Activated CD8-positive, alpha-beta T cell treated with anti-CD3 and anti-CD28 coated beads, Interleukin-2, amount 10 ng/mL, durations not matched to agents 7 days and 5 days (primary cell): Measurements from ENCODE around the gene NFIA. TPM values are rescaled to one million over a fixed set of nuclear protein-coding genes. Genes with fewer than 3 reads are reported as not detected.
"Not testable (repeated sequence)": the region's sequence is repeated elsewhere in the genome, so short reads cannot be mapped to it uniquely, and the experiment has no call there.

Source experiments
- ATAC-seq: fragments of 150-1000 bp; cut with Tn5 transposase; one replicate; pipeline ENCODE4 v1.10.0; 2021; ENCODE audit warnings: moderate library complexity
- CTCF ChIA-PET: fragments of 350-600 bp; sonication (Branson Sonifier 250); formaldehyde crosslinking; loops from one replicate; lab custom pipeline; 2021; ENCODE audit warnings: antibody characterized with exemption; lab: Charles Lee
- POLR2A ChIA-PET: fragments of 350-600 bp; sonication (Branson Sonifier 250); formaldehyde crosslinking; loops from one replicate; lab custom pipeline; 2021; ENCODE audit warnings: antibody characterized with exemption; lab: Charles Lee
- DNase-seq: peaks from one replicate; pipeline ENCODE4 v3.0.0-alpha.2; 2020
- H3K27ac Mint-ChIP-seq: one replicate; pipeline ENCODE4 v1.8.0; 2021; ENCODE audit warnings: mild to moderate bottlenecking, mixed read lengths
- H3K27me3 Mint-ChIP-seq: one replicate; pipeline ENCODE4 v1.8.0; 2021; ENCODE audit warnings: low read depth, mixed read lengths
- H3K36me3 Mint-ChIP-seq: one replicate; pipeline ENCODE4 v1.8.0; 2021; ENCODE audit warnings: low read depth, mixed read lengths
- H3K4me1 Mint-ChIP-seq: one replicate; pipeline ENCODE4 v1.8.0; 2021; ENCODE audit warnings: low read depth, mixed read lengths
- H3K4me3 Mint-ChIP-seq: one replicate; pipeline ENCODE4 v1.8.0; 2021; ENCODE audit warnings: mild to moderate bottlenecking, mixed read lengths
- H3K9me3 Mint-ChIP-seq: one replicate; pipeline ENCODE4 v1.8.0; 2022; ENCODE audit warnings: mixed read lengths; ENCODE audit not compliant: insufficient read depth
- total RNA-seq, 2 experiments: library from RNA; stranded (reverse); gene quantifications; one replicate each; pipeline ENCODE4 v1.2.3, GENCODE V29; 2021

Gene NFIA
- total RNA-seq, 2 experiments from 2014 or later: 0.66 to 0.78 TPM

- Mint-ChIP-seq H3K27me3 (peaks cover 21% of the 10 kb centered on the region), H3K27ac (no peak overlapping the region), H3K4me3 (no peak overlapping the region), H3K9me3 (no peaks in the 10 kb centered on the region), H3K36me3 (no peaks in the 10 kb centered on the region), H3K4me1 (no peaks in the 10 kb centered on the region)
- no peak for ATAC-seq
- no peak for DNase-seq
- ChIA-PET POLR2A (no interaction called here), CTCF (interaction anchor here (1.4 kb wide), 1 partner anchor 18 kb away, joined by 5 read pairs; no protein-coding TSS in a partner anchor)
Measured at GRCh38 chr1:61067446-61068019, 14.8 kb upstream of the NFIA start.

GRCh38 chr1:61070054-61070453 is 12.3 kb upstream of the NFIA start:
- DNase-seq: no peak

GRCh38 chr1:61071205-61072130 is 10.9 kb upstream of the NFIA start:
- ChIA-PET POLR2A (no interaction called here), CTCF (interaction anchor here (1.1 to 5.7 kb wide), 3 partner anchors 10 to 598 kb away, joined by 4 to 28 read pairs (median 4); partner anchors contain the start of gene NFIA)
- Mint-ChIP-seq H3K4me3 (no peak overlapping the region), H3K9me3 (no peaks in the 10 kb centered on the region), H3K4me1 (peaks cover 4% of the 10 kb centered on the region), H3K36me3 (no peaks in the 10 kb centered on the region), H3K27ac (no peak overlapping the region), H3K27me3 (peaks cover 16% of the 10 kb centered on the region)
- DNase-seq (no peak), ATAC-seq (no peak)

More at GRCh38 chr1:61070054-61070453, 12.3 kb upstream of the NFIA start:
- CTCF ChIA-PET: interaction anchor here (1.1 to 5.7 kb wide), 2 partner anchors 20 to 599 kb away, joined by 4 to 28 read pairs; no protein-coding TSS in a partner anchor
- POLR2A ChIA-PET: no interaction called here
- H3K27ac Mint-ChIP-seq: no peak overlapping the region
- no peaks in the 10 kb centered on the region for H3K9me3 Mint-ChIP-seq
- no peaks in the 10 kb centered on the region for H3K36me3 Mint-ChIP-seq
- no peaks in the 10 kb centered on the region for H3K4me1 Mint-ChIP-seq
- no peak overlapping the region for H3K4me3 Mint-ChIP-seq
- ATAC-seq: no peak
- H3K27me3 Mint-ChIP-seq: peaks cover 18% of the 10 kb centered on the region

- Mint-ChIP-seq H3K4me1 (peaks cover 17% of the 10 kb centered on the region), H3K9me3 (no peaks in the 10 kb centered on the region), H3K4me3 (no peak overlapping the region), H3K27me3 (peaks cover 17% of the 10 kb centered on the region), H3K36me3 (no peaks in the 10 kb centered on the region), H3K27ac (no peak overlapping the region)
- POLR2A ChIA-PET: no interaction called here
- DNase-seq (no peak), ATAC-seq (no peak)
- CTCF ChIA-PET: interaction anchor here (5.7 kb wide), 1 partner anchor 24 kb away, joined by 28 read pairs; no protein-coding TSS in a partner anchor
Measured at GRCh38 chr1:61073871-61074270, 8.5 kb upstream of the NFIA start.

GRCh38 chr1:61075833-61076232 is 6.5 kb upstream of the NFIA start:
- H3K27me3 Mint-ChIP-seq: peaks cover 26% of the 10 kb centered on the region
- CTCF ChIA-PET: interaction anchor here (3.9 kb wide), 1 partner anchor 26 kb away, joined by 45 read pairs; no protein-coding TSS in a partner anchor
- POLR2A ChIA-PET: interaction anchor here (0.6 to 2.6 kb wide), 2 partner anchors 24 to 26 kb away, joined by 3 to 9 read pairs; no protein-coding TSS in a partner anchor

DNA sequence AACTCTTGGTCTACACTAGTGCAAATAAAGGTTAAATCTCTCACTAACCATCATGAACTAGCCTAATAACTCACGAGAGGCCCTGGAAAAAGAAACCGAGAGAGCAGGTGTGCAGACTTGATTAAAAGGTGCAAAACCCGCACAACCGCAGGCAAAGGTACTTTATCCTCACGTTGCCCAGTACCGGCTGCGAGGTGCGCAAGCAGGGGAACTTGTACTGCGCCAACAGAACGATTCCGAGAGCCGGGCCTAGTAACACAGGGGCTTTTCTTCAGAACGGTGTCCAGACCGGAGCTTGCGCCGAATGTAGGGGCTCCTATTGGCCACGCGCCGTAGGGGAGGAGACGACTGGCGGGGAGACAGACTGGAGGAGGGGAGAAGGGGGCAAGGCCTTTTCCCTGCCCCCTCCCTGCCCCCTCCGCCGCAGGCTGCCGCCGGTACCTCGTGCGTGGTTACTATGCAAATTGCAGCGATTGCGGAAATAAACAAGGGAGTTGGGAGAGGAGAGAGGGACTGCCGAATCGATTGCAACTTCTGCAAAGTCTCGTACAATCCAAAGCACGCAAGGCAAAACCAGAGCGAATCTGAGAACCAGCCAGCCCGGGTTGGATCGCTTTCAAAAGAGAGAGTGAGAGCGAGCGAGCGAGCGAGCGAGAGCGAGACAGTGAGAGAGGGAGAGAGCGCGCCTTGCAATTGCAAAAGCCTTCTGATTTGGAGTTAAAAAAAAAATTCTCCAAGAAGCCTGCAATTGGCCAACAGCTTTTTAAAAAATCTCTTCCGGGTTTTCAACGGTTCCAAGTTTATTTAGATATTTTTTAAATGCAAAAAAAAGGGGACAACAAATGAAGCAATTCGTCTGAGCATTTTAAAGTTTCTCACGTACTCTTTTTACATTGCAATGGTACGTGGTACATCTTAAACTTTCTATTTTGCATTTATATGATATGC is 5.4 kb upstream of the NFIA start:
- H3K4me3 Mint-ChIP-seq: peak overlapping the region; percentile 89
- ATAC-seq (peak; percentile 80), DNase-seq (peak; percentile 88)
- no peaks in the 10 kb centered on the region for H3K9me3 Mint-ChIP-seq
- peaks cover 29% of the 10 kb centered on the region for H3K27me3 Mint-ChIP-seq
- H3K36me3 Mint-ChIP-seq: no peaks in the 10 kb centered on the region
- CTCF ChIA-PET: interaction anchor here (0.9 to 3.9 kb wide), 7 partner anchors 27 to 1106 kb away, joined by 3 to 45 read pairs (median 3); no protein-coding TSS in a partner anchor
- H3K27ac Mint-ChIP-seq: peak overlapping the region; percentile 95
- H3K4me1 Mint-ChIP-seq: peaks cover 41% of the 10 kb centered on the region
- POLR2A ChIA-PET: interaction anchor here (0.5 to 2.6 kb wide), 4 partner anchors 18 to 667 kb away, joined by 3 to 9 read pairs (median 5); no protein-coding TSS in a partner anchor

More at GRCh38 chr1:61075833-61076232, 6.5 kb upstream of the NFIA start:
- H3K36me3 Mint-ChIP-seq, H3K4me3 Mint-ChIP-seq, H3K27ac Mint-ChIP-seq, H3K9me3 Mint-ChIP-seq, ATAC-seq, DNase-seq: not testable (repeated sequence)
- H3K4me1 Mint-ChIP-seq: peaks cover 33% of the 10 kb centered on the region

DNA sequence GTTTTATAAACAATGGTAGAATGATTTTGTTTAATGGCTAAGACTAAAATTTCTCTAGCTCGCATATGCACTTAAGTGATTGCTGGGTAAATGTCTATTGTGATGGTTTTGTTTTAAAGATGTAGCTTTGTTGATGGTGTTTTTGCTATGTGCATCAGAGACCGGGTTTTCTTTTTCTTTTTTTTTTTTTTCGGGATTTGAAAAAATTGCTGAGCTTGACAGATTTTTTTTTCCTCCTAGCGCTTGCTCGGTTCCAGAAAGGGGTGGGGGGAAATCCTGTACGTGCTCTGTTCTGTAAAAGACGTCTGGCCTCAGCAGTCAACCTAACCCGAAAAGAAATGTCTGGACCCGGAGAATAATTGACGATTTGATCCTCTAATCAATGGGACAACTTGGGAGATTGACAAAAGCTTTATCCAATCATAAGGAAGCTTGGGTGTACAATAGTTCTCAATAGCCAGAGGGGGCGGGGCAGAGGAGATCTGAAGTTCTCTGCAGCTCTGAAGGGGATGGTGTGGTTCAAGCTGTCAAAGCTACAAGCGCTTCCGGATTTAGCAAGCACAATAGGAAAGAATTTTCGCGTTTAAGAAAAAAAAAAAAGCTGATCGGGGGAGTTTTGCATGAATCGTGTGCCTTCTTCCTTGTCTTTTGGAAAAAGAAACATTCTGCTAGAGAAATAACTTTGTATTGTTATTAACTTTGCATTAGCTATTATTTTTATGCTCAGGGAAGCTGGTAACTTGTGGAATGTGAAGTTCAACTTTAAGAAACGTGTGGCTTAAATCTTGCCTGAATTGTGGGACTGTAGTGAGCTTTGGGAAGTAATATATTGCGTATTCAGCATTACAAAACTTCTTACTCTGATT is 4.5 kb upstream of the NFIA start:
- ChIA-PET CTCF (interaction anchor here (0.5 to 3.9 kb wide), 12 partner anchors 21 to 1107 kb away, joined by 3 to 45 read pairs (median 4); no protein-coding TSS in a partner anchor), POLR2A (interaction anchor here (0.8 to 2.6 kb wide), 3 partner anchors 19 to 666 kb away, joined by 4 to 9 read pairs (median 6); no protein-coding TSS in a partner anchor)
- ATAC-seq: peak; percentile 85
- Mint-ChIP-seq H3K27me3 (peaks cover 34% of the 10 kb centered on the region), H3K4me3 (peak overlapping the region; percentile 89), H3K4me1 (peaks cover 41% of the 10 kb centered on the region), H3K27ac (peak overlapping the region; percentile 95), H3K36me3 (no peaks in the 10 kb centered on the region), H3K9me3 (no peaks in the 10 kb centered on the region)
- peak; percentile 95 for DNase-seq

DNA sequence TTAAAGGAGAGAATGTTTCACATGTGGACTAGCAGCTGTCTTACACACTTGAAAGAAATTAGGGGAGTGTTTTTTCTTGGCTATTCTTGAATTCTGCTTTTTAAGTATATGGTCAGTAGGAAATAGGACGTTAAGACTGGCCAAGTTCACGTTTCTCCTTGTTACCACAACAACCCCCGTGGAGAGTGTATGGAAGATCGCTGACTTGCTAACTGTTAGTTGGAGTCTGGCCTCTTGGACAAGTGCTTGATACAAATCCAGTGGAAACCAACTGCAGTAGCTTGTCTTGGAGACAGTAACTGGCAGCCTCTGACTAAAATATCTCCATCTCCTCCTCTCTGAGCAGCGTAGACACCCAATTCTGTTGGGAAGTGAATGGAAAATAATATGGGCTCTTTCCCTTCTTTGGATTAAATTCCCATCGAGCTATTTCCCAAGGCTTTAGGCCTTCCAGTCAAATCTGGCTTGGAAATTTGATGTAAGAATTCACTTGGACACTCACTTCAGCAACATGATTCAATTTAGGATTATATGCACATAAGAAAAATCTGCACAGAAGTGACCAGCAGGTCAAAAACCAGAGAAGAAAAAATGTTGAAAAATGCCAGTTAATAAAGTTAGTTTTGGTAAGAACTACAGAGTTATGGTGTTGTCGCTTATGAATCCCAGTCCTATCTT is 3.6 kb upstream of the NFIA start:
- Mint-ChIP-seq H3K27ac (no peak overlapping the region), H3K4me3 (peak overlapping the region; percentile 89), H3K27me3 (peaks cover 36% of the 10 kb centered on the region), H3K4me1 (peaks cover 42% of the 10 kb centered on the region), H3K36me3 (no peaks in the 10 kb centered on the region), H3K9me3 (no peaks in the 10 kb centered on the region)
- no peak for ATAC-seq
- CTCF ChIA-PET: interaction anchor here (0.5 to 3.9 kb wide), 10 partner anchors 21 to 510 kb away, joined by 3 to 45 read pairs (median 4); no protein-coding TSS in a partner anchor
- POLR2A ChIA-PET: interaction anchor here (0.7 to 2.6 kb wide), 2 partner anchors 29 to 31 kb away, joined by 3 to 9 read pairs; no protein-coding TSS in a partner anchor
- no peak for DNase-seq

DNA sequence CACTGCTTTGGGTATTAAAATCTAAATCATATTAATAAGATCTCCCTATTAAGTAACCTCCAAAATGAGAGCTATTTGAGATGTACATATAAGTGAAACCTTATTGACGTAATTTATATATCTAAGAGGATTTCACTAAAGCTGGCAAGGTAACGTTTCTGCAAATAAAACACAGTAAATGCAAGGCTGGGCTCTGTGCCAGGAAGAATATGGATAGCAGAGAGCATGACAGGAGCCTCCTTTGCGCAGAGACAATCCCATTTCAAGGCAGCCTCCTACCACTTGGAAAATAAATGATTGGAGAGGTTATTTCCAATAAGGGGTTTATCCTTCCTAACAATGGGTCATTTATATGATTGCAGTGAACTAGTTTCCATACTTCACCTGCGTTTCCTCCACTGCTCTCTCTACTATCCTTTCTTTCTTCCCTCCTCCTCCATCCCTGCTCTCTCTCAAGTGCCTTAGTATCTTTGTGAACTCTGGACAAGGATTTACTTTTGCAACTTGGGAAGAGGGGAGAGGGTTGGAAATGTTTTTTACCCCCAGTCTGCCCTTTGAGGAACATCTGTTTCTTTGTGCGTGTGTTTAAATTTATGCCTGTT is 3.0 kb upstream of the NFIA start:
- Mint-ChIP-seq H3K4me3 (no peak overlapping the region), H3K9me3 (no peaks in the 10 kb centered on the region), H3K27ac (no peak overlapping the region), H3K4me1 (peaks cover 44% of the 10 kb centered on the region), H3K27me3 (peaks cover 42% of the 10 kb centered on the region), H3K36me3 (no peaks in the 10 kb centered on the region)
- ATAC-seq (no peak), DNase-seq (no peak)
- ChIA-PET POLR2A (no interaction called here), CTCF (interaction anchor here (1.4 to 3.9 kb wide), 4 partner anchors 22 to 509 kb away, joined by 4 to 45 read pairs (median 8); no protein-coding TSS in a partner anchor)
